ENCODE measurements around the gene SLC4A9. TPM values are rescaled to one million over a fixed set of nuclear protein-coding genes. Genes with fewer than 3 reads are reported as not detected.

Gene SLC4A9
- polyA plus RNA-seq, 2 of the 4 experiments (the other 2 are of a cell fraction): not detected

DNA sequence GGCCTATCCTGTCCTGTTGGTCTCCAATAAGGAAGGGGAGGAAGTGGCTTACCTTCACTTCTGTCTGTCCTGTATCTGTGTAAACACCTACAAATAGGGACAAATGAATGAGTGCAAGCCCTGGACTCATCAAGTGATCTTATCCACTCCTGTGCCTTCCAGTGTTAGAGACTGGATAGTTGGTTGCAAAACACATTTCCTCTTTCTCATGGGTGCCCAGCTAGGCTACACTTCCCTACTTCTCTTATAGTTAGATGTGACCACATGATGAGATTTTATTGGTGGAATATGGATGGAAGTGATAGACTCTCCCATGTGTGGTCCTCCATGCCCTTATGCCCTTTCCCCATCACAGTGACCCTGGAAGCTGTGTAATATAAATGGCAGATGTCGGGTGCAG, 40.2 kb upstream of the SLC4A9 start:
- POLR2A ChIA-PET: no interaction called here
- H3K4me3 ChIP-seq: no peak overlapping the region
- no peak for DNase-seq (ENCODE audit: low read depth in 1 of 2, low spot score in 1 of 2)
- no peak for ATAC-seq
- no peaks in the 10 kb centered on the region for H3K9me3 ChIP-seq
- 0 out of 6 replicates have a peak overlapping the region, but pooled peaks of 1 of the 2 experiments have one; percentile 9 for H3K27ac ChIP-seq
- no peak for FAIRE-seq
- peaks cover 49% of the 10 kb centered on the region for H3K4me1 ChIP-seq
- 93% methylated on average over 1 of the region's 1 CpG for WGBS (ENCODE audit: missing lambda C conversion rate)
- TF ChIP-seq, protein P1, sequence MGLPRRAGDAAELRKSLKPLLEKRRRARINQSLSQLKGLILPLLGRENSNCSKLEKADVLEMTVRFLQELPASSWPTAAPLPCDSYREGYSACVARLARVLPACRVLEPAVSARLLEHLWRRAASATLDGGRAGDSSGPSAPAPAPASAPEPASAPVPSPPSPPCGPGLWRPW (IDR thresholded peaks at IDR 0.05): no peak
- TF ChIP-seq TFCP2L1 (CRISPR knock-in tag; IDR thresholded peaks at IDR 0.05): no peak
- TF ChIP-seq JUN (IDR thresholded peaks at IDR 0.05): no peak
- no peak for TF ChIP-seq KDM5A (IDR thresholded peaks at IDR 0.05)
- TF ChIP-seq, protein P2, sequence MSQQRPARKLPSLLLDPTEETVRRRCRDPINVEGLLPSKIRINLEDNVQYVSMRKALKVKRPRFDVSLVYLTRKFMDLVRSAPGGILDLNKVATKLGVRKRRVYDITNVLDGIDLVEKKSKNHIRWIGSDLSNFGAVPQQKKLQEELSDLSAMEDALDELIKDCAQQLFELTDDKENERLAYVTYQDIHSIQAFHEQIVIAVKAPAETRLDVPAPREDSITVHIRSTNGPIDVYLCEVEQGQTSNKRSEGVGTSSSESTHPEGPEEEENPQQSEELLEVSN (IDR thresholded peaks at IDR 0.05; ENCODE audit: borderline replicate concordance, low read depth): no peak
- no peak for TF ChIP-seq SREBF2 (IDR thresholded peaks at IDR 0.05)
- no peak for TF ChIP-seq ZSCAN20 (CRISPR knock-in tag; IDR thresholded peaks at IDR 0.05)
- TF ChIP-seq, protein P3, sequence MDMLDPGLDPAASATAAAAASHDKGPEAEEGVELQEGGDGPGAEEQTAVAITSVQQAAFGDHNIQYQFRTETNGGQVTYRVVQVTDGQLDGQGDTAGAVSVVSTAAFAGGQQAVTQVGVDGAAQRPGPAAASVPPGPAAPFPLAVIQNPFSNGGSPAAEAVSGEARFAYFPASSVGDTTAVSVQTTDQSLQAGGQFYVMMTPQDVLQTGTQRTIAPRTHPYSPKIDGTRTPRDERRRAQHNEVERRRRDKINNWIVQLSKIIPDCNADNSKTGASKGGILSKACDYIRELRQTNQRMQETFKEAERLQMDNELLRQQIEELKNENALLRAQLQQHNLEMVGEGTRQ (IDR thresholded peaks at IDR 0.05): no peak
- no peak for TF ChIP-seq ZNF302 (CRISPR knock-in tag; IDR thresholded peaks at IDR 0.05)
- no peak for TF ChIP-seq MAZ (IDR thresholded peaks at IDR 0.05; ENCODE audit: borderline replicate concordance, low read depth, low read length)
- TF ChIP-seq ZC3H11A (IDR thresholded peaks at IDR 0.05): no peak
- TF ChIP-seq PHF8 (IDR thresholded peaks at IDR 0.05; ENCODE audit: borderline replicate concordance, low read depth): no peak
- TF ChIP-seq MYC (IDR thresholded peaks at IDR 0.05; ENCODE audit: borderline replicate concordance, low read length): no peak
- CTCF ChIA-PET: interaction anchor here (1.0 to 4.0 kb wide), 3 partner anchors 11 to 75 kb away, joined by 5 to 19 read pairs (median 14); no protein-coding TSS in a partner anchor
- H3K4me2 ChIP-seq: no peak overlapping the region

DNA sequence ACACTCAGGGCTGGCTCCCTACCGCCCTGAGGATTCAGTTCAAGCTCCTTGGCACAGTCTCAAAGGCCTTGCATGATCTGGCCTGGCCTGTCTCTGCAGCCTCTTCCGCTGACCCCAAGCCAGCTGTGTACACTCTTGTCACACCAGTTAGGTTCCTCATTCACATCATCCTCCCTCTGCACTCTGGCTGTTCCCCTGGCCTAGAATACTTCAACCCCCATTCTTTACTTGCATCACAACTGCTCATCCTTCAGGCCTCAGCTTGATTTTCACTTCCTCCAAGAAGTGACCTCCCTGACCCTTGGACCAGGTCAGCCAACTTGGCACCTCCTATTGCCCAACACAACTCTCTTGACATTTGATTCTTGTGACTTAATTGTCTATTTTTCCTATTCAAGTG, 38.2 kb upstream of the SLC4A9 start:
- 95% methylated on average over 2 of the region's 2 CpGs for WGBS (ENCODE audit: missing lambda C conversion rate)
- Histone ChIP-seq H3K4me2 (no peak overlapping the region), H3K4me3 (no peak overlapping the region), H3K4me1 (peaks cover 51% of the 10 kb centered on the region), H3K9me3 (no peaks in the 10 kb centered on the region), H3K27ac (peak overlapping the region in 1 of 2 experiments; percentile 89; a peak in 4 of 6 replicates)
- no peak for FAIRE-seq
- DNase-seq (ENCODE audit: low read depth in 1 of 2, low spot score in 1 of 2): no peak
- ATAC-seq: no peak
- POLR2A ChIA-PET: interaction anchor here (2.7 kb wide), 1 partner anchor 24 kb away, joined by 13 read pairs; the partner anchor contains the start of gene HBEGF
- CTCF ChIA-PET: interaction anchor here (0.5 to 4.0 kb wide), 7 partner anchors 9 to 371 kb away, joined by 3 to 29 read pairs (median 3); partner anchors contain the start of genes HBEGF and PFDN1
- TF ChIP-seq POLR2A (IDR thresholded peaks at IDR 0.05; ENCODE audit: low read length) (no peak), ZC3H11A (IDR thresholded peaks at IDR 0.05) (no peak), FOXS1 (CRISPR knock-in tag; IDR thresholded peaks at IDR 0.05) (no peak), CBX2 (IDR thresholded peaks at IDR 0.05; ENCODE audit: borderline replicate concordance, low read depth) (no peak), CHD2 (IDR thresholded peaks at IDR 0.05; ENCODE audit: low read length, partially characterized antibody) (no peak), TP53 (CRISPR knock-in tag; IDR thresholded peaks at IDR 0.05) (no peak), NR3C1 (IDR thresholded peaks at IDR 0.05) (no peak), MAX (IDR thresholded peaks at IDR 0.05) (no peak)
- TF ChIP-seq, protein P2 (IDR thresholded peaks at IDR 0.05; ENCODE audit: borderline replicate concordance, low read depth): no peak
